KG1 (cell line): Measurements from ENCODE around the gene IFNAR2.

ENCODE experiments used
- DNase-seq: peaks from one replicate; lab custom pipeline; 2025; lab: John Stamatoyannopoulos, UW

Gene IFNAR2

DNA sequence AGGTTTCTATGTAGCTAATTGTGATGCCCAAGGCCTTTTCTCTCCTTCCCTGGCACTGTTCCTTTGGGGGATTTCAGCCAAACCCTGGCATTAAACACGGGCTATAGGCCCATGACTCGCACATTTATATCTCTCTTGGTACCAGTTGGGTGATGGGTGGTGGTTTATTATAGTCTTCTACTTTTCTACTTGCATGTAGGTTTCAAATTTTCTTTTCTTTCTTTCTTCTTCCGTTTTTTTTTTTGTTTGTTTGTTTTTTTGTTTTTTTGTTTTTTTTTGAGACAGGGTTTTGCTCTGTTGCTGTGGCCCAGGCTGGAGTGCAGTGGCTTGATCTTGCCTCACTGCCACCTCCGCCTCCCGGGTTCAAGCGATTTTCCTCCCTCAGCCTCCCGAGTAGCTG, 37.5 kb downstream of the IFNAR2 start:
- no peak for DNase-seq

DNA sequence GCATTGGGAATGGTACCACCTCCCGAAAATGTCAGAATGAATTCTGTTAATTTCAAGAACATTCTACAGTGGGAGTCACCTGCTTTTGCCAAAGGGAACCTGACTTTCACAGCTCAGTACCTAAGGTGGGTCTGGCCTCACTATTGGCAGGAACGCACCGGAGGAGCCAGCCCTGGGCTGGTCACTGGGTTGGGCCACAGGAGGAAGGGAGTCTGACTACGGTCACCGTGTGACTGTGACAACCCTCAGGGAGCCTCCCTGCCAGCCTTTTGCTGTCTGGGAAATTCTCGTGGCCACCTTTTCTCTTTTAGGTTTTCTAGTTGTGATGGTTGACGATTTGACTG, 38.6 kb downstream of the IFNAR2 start:
- no peak for DNase-seq

- DNase-seq, result no peak
Observed at GRCh38 chr21:33268737-33269441, 39.2 kb downstream of the IFNAR2 start.

- DNase-seq, result no peak
Observed at GRCh38 chr21:33270986-33271385, 41.2 kb downstream of the IFNAR2 start.

DNA sequence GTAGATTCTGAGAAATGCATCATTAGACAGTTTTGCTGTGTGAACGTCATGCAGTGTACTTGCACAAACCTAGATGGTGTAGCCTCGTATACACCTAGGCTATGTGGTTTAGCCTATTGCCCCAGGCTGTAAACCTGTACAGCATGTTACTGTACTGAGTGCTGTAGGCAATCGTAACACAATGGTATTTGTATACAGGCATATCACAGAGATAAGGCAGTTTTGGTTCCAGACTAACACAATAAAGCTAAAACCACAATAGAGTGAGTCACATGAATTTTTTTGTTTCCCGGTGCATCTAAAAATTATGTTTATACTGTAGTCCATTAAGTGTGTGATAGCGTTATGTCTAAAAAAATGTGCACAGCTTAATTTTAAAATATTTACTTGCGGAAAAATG, 43.3 kb downstream of the IFNAR2 start:
- DNase-seq, result no peak

DNA sequence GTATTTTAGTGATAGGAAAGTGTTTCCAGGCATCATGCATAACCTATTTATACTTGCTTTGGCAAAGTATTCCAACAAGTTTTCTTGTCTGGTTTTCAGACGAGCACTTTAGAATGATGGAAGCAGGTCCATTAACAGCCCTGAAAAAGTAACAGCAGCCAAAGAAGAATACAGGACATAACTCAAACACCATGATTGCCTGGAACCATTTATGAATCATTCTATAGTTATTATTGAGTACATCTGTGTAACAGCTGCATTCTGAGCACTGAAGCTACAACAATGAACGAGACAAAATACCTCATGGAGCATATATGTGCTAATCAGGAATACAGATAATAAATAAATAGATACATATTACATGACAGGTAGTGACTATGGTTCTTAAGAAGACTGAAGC, 49.0 kb downstream of the IFNAR2 start:
- no peak for DNase-seq

DNA sequence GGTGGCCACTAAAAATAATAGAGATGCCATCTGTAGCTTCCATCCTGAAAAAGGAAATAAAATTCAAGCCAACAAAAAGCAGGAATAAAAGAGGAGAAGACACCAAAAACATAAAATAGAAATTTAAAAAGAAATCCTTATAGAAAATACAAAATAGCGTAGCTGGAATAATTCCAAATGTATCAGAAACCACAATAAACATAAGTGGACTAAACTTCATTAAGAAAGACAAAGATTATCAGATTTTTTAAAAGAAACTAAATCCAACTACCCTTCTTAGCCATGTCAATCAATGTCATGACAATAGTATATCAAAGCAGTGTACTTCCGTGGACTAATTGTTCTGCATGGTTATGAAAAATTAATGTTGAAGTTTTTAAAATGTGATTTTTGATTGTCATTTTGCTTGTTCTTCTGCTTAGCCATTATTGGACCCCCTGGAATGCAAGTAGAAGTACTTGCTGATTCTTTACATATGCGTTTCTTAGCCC, 49.6 kb downstream of the IFNAR2 start:
- no peak for DNase-seq
